Measurements from ENCODE around the gene NPAS3. TPM values are rescaled to one million over a fixed set of nuclear protein-coding genes. Genes with fewer than 3 reads are reported as not detected.

NPAS3 gene
- total and polyA plus RNA-seq, 11 donors = 0.15 to 3.4 (median 0.92) TPM

- Histone ChIP-seq H3K27me3 (no peaks in the 10 kb centered on the region), H3K9me3 (no peaks in the 10 kb centered on the region), H3K4me1 (no peaks in the 10 kb centered on the region), H3K36me3 (no peaks in the 10 kb centered on the region), H3K27ac (no peak overlapping the region), H3K4me3 (no peak overlapping the region)
- no peak for DNase-seq
- intact Hi-C loops (cut with DNase I) = no loop called here
- no peak for ATAC-seq
- TF ChIP-seq POLR2A (IDR thresholded peaks at IDR 0.05) = no peak
These were observed 431.3 kb downstream of the NPAS3 start for GRCh38 chr14:33369972-33370371.

- Histone ChIP-seq H3K36me3 (no peaks in the 10 kb centered on the region), H3K4me3 (no peak overlapping the region), H3K27me3 (no peaks in the 10 kb centered on the region), H3K27ac (no peak overlapping the region), H3K9me3 (no peaks in the 10 kb centered on the region), H3K4me1 (no peaks in the 10 kb centered on the region)
- TF ChIP-seq POLR2A (IDR thresholded peaks at IDR 0.05) (no peak), CTCF (IDR thresholded peaks at IDR 0.05) (no peak)
- DNase-seq (no peak), ATAC-seq (no peak)
- intact Hi-C loops (cut with DNase I) = no loop called here
- WGBS, 4 donors = 41 to 54% (median 46%) methylated on average over 1 of the region's 1 CpG
These were observed 431.7 kb downstream of the NPAS3 start for GRCh38 chr14:33370426-33370825.

- 72 to 95% (median 91%) methylated on average over 2 of the region's 2 CpGs for WGBS, 4 donors
- ATAC-seq = no peak
- intact Hi-C loops (cut with DNase I) = no loop called here
- Histone ChIP-seq H3K9me3 (no peaks in the 10 kb centered on the region), H3K4me1 (no peaks in the 10 kb centered on the region), H3K27me3 (no peaks in the 10 kb centered on the region), H3K27ac (no peak overlapping the region), H3K36me3 (no peaks in the 10 kb centered on the region), H3K4me3 (no peak overlapping the region)
- TF ChIP-seq CTCF (IDR thresholded peaks at IDR 0.05) (no peak), POLR2A (IDR thresholded peaks at IDR 0.05) (no peak)
- no peak for DNase-seq
These were observed 436.5 kb downstream of the NPAS3 start for GRCh38 chr14:33375196-33375595.

- intact Hi-C loops (cut with DNase I) = no loop called here
- TF ChIP-seq CTCF (IDR thresholded peaks at IDR 0.05) (no peak), POLR2A (IDR thresholded peaks at IDR 0.05) (no peak)
- Histone ChIP-seq H3K36me3 (no peaks in the 10 kb centered on the region), H3K9me3 (no peaks in the 10 kb centered on the region), H3K27me3 (no peaks in the 10 kb centered on the region), H3K4me1 (no peaks in the 10 kb centered on the region), H3K4me3 (no peak overlapping the region), H3K27ac (no peak overlapping the region)
- DNase-seq (no peak), ATAC-seq (no peak)
- WGBS, 4 donors = 85 to 91% (median 88%) methylated on average over 4 of the region's 4 CpGs
These were observed 437.1 kb downstream of the NPAS3 start for GRCh38 chr14:33375786-33376185.

- H3K4me3 ChIP-seq = no peak overlapping the region
- 42 to 53% (median 50%) methylated on average over 3 of the region's 3 CpGs for WGBS, 4 donors
- H3K9me3 ChIP-seq = no peaks in the 10 kb centered on the region
- DNase-seq = no peak
- intact Hi-C loops (cut with DNase I) = no loop called here
- TF ChIP-seq CTCF (IDR thresholded peaks at IDR 0.05) (no peak), POLR2A (IDR thresholded peaks at IDR 0.05) (no peak)
- no peaks in the 10 kb centered on the region for H3K4me1 ChIP-seq
- ATAC-seq = no peak
- H3K27me3 ChIP-seq = no peaks in the 10 kb centered on the region
- no peak overlapping the region for H3K27ac ChIP-seq
- no peaks in the 10 kb centered on the region for H3K36me3 ChIP-seq
These were observed 437.8 kb downstream of the NPAS3 start for GRCh38 chr14:33376510-33376909.
